HEK293T (cell line): ENCODE results near the gene RAPGEF3.

ENCODE experiments used
- BHLHE40 ChIP-seq: fragments of 450-650 bp; IDR thresholded peaks from 2 replicates; pipeline ENCODE4 v1.6.1; 2016; ENCODE audit warnings: mild to moderate bottlenecking, moderate library complexity, borderline replicate concordance
- FOXA1 ChIP-seq: fragments of 450-650 bp; IDR thresholded peaks from 2 replicates; pipeline ENCODE4 v1.6.1; 2016; ENCODE audit warnings: mild to moderate bottlenecking
- FOXK2 ChIP-seq: fragments of 450-650 bp; IDR thresholded peaks from 2 replicates; pipeline ENCODE4 v1.6.1; 2016; ENCODE audit warnings: mild to moderate bottlenecking
- FOXM1 ChIP-seq: fragments of 450-650 bp; IDR thresholded peaks from 2 replicates; pipeline ENCODE4 v1.6.1; 2017; ENCODE audit warnings: mild to moderate bottlenecking, borderline replicate concordance
- SP1 ChIP-seq: fragments of 450-650 bp; IDR thresholded peaks from 2 replicates; pipeline ENCODE4 v1.6.1; 2017
- SUZ12 ChIP-seq: fragments of 450-650 bp; IDR thresholded peaks from 2 replicates; pipeline ENCODE4 v1.6.1; 2016; ENCODE audit warnings: mild to moderate bottlenecking
- ZNF384 ChIP-seq: fragments of 450-650 bp; IDR thresholded peaks from 2 replicates; pipeline ENCODE4 v1.6.1; 2016

- TF ChIP-seq FOXM1 (no peak), ZNF384 (no peak), SP1 (no peak), FOXA1 (no peak), FOXK2 (no peak), SUZ12 (no peak), BHLHE40 (no peak)
Observed at GRCh38 chr12:47794679-47795078, 36.0 kb upstream of the RAPGEF3 start.
